Measurements from ENCODE around the gene LRSAM1. TPM values are rescaled to one million over a fixed set of nuclear protein-coding genes. Genes with fewer than 3 reads are reported as not detected.

Gene LRSAM1
- total RNA-seq, 1 donor from 2014 or later, result 6.7 TPM

DNA sequence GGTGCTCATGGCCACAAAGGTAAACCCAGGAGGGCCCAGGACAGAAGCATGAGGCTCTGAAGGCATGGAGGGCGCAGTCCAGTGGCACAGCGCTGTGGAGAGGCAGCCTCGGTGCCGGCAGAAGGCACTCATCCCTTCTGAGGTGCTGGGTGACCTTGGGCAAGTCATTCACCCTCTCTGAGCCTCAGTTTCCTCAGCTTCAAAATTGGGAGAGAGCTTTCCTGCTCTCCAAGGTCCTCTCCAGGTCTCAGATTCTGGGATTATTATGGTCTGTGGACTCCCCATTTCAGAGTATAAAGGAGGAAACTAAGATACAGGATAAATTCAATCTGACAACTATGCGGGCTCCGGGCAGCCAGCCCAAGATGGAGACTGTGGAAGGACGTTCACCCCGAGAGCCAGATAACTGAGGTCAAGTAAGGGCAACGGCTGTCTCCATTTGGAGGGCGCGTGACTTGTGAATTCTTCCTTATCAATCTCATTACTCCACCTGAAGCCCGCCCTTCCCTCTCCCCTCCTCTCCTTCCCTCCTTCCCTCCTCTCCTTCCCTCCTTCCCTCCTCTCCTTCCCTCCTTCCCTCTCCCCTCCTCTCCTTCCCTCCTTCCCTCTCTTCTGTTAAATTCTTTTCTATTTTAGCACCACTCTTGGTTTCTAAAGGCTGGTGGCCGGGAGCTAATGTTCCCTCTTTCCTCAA lies 58.1 kb downstream of the LRSAM1 start:
- H3K9me3 Mint-ChIP-seq, result no peaks in the 10 kb centered on the region
- no peak overlapping the region for H3K27ac Mint-ChIP-seq
- H3K27me3 ChIP-seq, result no peaks in the 10 kb centered on the region
- H2AFZ ChIP-seq (replicated peaks), result no peak overlapping the region
- no peak for DNase-seq (ENCODE audit: low spot score)
- no peaks in the 10 kb centered on the region for H4K20me1 ChIP-seq (ENCODE audit: low read depth)
- H3K4me1 ChIP-seq, result peaks cover 3% of the 10 kb centered on the region
- no peak overlapping the region for H3K4me3 Mint-ChIP-seq
- no peaks in the 10 kb centered on the region for H3K27me3 Mint-ChIP-seq (ENCODE audit: insufficient read depth, low read depth)
- no peak overlapping the region for H3K9ac ChIP-seq
- no peaks in the 10 kb centered on the region for H3K36me3 Mint-ChIP-seq
- no peaks in the 10 kb centered on the region for H3K36me3 ChIP-seq
- H3K4me3 ChIP-seq, result no peak overlapping the region
- peaks cover 6% of the 10 kb centered on the region for H3K4me1 Mint-ChIP-seq
- TF ChIP-seq EZH2 (IDR thresholded peaks at IDR 0.05) (no peak), EZH2phosphoT487 (IDR thresholded peaks at IDR 0.05) (no peak)
- TF ChIP-seq, protein P1, sequence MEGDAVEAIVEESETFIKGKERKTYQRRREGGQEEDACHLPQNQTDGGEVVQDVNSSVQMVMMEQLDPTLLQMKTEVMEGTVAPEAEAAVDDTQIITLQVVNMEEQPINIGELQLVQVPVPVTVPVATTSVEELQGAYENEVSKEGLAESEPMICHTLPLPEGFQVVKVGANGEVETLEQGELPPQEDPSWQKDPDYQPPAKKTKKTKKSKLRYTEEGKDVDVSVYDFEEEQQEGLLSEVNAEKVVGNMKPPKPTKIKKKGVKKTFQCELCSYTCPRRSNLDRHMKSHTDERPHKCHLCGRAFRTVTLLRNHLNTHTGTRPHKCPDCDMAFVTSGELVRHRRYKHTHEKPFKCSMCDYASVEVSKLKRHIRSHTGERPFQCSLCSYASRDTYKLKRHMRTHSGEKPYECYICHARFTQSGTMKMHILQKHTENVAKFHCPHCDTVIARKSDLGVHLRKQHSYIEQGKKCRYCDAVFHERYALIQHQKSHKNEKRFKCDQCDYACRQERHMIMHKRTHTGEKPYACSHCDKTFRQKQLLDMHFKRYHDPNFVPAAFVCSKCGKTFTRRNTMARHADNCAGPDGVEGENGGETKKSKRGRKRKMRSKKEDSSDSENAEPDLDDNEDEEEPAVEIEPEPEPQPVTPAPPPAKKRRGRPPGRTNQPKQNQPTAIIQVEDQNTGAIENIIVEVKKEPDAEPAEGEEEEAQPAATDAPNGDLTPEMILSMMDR (IDR thresholded peaks at IDR 0.05), result no peak
- no peaks in the 10 kb centered on the region for H3F3A ChIP-seq (ENCODE audit: low read depth)
- H3K27ac ChIP-seq, result no peak overlapping the region
- H3K79me2 ChIP-seq (ENCODE audit: low read depth), result no peaks in the 10 kb centered on the region
- no peaks in the 10 kb centered on the region for H3K9me3 ChIP-seq (ENCODE audit: low read depth)
- H3K4me2 ChIP-seq, result no peak overlapping the region

DNA sequence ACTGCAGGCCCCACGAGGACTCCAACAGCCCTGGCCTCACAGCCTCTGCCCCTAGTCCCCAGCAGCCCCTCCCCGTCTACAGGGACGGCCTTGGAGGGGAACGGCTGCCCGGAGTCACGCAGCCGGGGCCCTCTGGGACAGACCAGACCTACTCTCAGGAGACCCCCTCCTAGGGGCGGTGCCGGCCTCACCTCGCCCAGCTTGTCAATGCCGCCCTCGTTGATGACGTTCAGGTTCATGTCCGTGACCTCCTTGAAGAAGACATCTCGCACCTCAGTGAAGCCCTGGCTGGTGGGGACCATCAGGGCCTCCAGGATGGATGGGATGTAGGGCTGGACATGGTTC lies 58.6 kb downstream of the LRSAM1 start:
- Histone ChIP-seq H3K79me2 (ENCODE audit: low read depth) (no peaks in the 10 kb centered on the region), H3K4me2 (no peak overlapping the region), H3K27ac (no peak overlapping the region), H2AFZ (replicated peaks) (no peak overlapping the region), H3F3A (ENCODE audit: low read depth) (no peaks in the 10 kb centered on the region), H3K36me3 (no peaks in the 10 kb centered on the region), H3K9me3 (ENCODE audit: low read depth) (no peaks in the 10 kb centered on the region), H3K27me3 (no peaks in the 10 kb centered on the region), H3K9ac (no peak overlapping the region), H3K4me3 (no peak overlapping the region), H3K4me1 (peaks cover 3% of the 10 kb centered on the region), H4K20me1 (ENCODE audit: low read depth) (no peaks in the 10 kb centered on the region)
- H3K4me3 Mint-ChIP-seq, result no peak overlapping the region
- H3K36me3 Mint-ChIP-seq, result no peaks in the 10 kb centered on the region
- no peak overlapping the region for H3K27ac Mint-ChIP-seq
- no peaks in the 10 kb centered on the region for H3K9me3 Mint-ChIP-seq
- no peak for DNase-seq (ENCODE audit: low spot score)
- no peaks in the 10 kb centered on the region for H3K27me3 Mint-ChIP-seq (ENCODE audit: insufficient read depth, low read depth)
- peaks cover 6% of the 10 kb centered on the region for H3K4me1 Mint-ChIP-seq
- TF ChIP-seq, protein P1 (IDR thresholded peaks at IDR 0.05), result no peak
- TF ChIP-seq EZH2 (IDR thresholded peaks at IDR 0.05), result no peak
- TF ChIP-seq EZH2phosphoT487 (IDR thresholded peaks at IDR 0.05), result no peak

DNA sequence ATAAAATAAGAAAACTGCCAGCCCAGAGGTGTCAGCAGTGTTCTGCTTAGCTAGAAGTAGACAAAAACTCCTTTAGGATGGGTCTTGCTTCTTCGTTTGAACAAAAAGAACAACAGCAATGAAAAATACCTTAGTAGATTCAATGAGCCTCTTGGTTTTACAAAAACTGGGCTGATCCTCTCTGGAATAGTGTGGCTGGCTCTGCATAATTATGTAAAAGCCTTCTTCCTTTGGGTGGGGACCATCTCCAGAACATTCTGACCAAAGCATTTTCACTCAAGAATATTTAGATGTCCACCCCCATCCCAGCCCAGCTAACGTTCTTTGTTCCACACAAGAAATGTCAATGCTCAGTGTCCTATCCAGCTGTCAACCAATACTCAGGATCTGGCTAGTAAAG lies 63.2 kb downstream of the LRSAM1 start:
- Mint-ChIP-seq H3K9me3 (no peaks in the 10 kb centered on the region), H3K27me3 (ENCODE audit: insufficient read depth, low read depth) (no peaks in the 10 kb centered on the region), H3K4me3 (no peak overlapping the region), H3K36me3 (no peaks in the 10 kb centered on the region), H3K27ac (no peak overlapping the region), H3K4me1 (peaks cover 9% of the 10 kb centered on the region)
- Histone ChIP-seq H2AFZ (replicated peaks) (no peak overlapping the region), H3K4me1 (peaks cover 3% of the 10 kb centered on the region), H3K27me3 (no peaks in the 10 kb centered on the region), H3K9me3 (ENCODE audit: low read depth) (no peaks in the 10 kb centered on the region), H4K20me1 (ENCODE audit: low read depth) (no peaks in the 10 kb centered on the region), H3K4me3 (no peak overlapping the region), H3K79me2 (ENCODE audit: low read depth) (no peaks in the 10 kb centered on the region), H3K9ac (no peak overlapping the region), H3F3A (ENCODE audit: low read depth) (no peaks in the 10 kb centered on the region), H3K27ac (no peak overlapping the region), H3K4me2 (no peak overlapping the region), H3K36me3 (no peaks in the 10 kb centered on the region)
- DNase-seq (ENCODE audit: low spot score), result no peak
- no peak for TF ChIP-seq EZH2 (IDR thresholded peaks at IDR 0.05)
- TF ChIP-seq EZH2phosphoT487 (IDR thresholded peaks at IDR 0.05), result no peak
- TF ChIP-seq, protein P1 (IDR thresholded peaks at IDR 0.05), result no peak
